Measurements from ENCODE around the gene ZNF236.
A peak's percentile ranks its signal among the peaks of the same experiment; 100 is the strongest.
"Not testable (repeated sequence)": the region's sequence is repeated elsewhere in the genome, so short reads cannot be mapped to it uniquely, and the experiment has no call there.

ZNF236 gene

GRCh38 chr18:76977684-76978232, 155.4 kb downstream of the ZNF236 start:
- DNase-seq: no peak

DNA sequence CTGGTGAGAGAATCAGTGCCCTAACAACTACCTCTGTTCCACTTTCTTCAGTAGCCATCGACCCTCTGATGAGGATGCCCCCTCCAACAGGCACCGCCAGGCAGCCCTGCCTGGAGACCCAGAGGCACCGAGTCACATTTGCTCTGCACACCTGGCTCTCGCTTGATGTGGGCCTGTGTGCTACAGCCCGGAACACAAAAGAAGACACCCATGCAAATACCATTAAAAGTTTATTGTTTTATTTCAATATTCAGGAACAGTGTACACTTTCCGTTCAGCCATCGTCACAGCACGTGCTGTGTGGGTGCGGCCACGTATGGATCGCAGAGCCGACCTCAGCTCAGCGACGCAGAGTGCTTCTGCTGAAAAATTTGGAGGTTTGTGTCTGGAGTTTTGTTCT, 156.3 kb downstream of the ZNF236 start:
- no peak for DNase-seq

DNA sequence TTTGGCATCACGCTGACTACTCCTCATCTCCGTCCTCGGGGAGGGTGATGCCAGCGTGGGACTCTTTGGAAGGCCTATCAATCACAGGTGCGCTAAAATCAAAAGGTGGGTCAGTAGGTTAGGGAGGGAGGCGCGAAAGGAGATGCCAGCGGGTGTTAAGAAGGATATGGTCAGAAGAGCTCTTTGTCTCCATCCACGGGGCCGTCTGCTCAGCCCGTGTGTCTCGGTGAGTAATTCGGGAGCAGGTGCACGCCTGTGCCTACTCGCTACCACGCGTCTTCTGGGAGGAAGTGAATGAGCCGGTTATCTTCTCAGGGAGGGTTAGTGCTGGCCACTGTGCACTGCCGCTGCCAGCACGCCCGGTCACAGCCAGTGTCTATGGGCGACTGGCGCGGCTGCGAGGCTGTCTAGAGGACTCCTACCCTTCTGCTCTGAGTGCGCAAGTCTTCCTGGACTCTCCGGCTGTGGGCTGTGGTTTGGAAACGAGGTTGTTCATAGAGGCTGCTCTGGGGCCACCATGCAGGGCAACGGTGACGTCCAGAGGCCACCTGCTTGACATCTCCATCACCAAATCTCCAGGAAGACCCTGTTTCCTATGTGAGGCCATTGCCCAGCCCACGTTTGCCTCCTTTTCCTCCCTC, 156.9 kb downstream of the ZNF236 start:
- no peak for DNase-seq

DNA sequence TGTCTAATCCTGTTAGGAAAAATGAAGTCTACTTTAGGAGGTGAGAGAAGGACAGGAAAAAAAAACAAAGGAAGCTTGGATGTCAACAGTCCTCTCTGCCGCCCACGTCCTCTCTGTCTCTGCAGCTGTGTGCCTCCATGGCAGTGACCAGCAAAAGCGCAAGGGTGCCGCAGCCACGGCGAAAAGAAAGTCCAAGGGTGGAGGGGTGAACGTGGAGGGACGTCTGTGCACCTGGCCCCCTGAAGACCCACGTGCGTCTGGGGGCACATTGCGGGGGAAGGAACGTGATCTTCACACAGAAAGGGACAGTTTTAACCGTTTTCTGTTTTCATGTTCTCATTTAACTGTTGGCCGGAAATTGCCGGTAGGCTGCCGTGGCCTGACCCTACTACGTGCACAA, 157.5 kb downstream of the ZNF236 start:
- no peak for DNase-seq

DNA sequence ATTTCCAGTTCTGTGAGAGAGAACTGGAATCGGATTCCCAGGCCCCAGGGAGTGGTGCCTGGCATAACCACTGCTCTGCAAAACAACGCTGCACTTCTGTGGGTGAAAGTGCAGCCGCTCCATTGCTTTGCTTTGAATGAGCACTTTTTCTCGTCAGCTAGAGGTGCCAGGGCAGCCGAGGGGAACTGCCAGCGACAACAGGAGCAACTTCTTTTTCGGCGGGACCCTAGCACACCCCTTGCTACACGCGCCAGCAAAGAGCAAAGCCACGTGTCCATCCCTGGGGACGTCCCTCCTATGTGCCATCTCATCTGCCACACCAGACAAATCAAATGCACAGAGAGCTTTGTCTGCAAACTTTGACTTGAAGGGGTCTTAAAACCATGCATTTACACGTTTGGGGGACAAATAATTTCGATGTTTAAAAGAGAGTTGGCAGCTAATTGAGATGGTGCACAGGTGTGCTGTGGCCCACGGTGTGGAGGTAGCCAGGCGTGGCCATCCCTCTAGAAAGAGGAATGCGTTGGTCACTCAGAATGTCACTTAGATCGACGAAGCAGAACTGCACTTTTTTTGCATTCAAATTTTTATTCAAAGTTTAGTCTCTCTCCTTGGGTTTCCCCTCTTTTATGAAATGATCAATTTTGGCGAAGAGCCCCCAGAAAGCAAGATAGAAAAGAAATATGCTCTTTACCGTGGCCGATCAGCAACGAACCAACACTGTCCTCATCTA, 158.5 kb downstream of the ZNF236 start:
- no peak for DNase-seq

DNA sequence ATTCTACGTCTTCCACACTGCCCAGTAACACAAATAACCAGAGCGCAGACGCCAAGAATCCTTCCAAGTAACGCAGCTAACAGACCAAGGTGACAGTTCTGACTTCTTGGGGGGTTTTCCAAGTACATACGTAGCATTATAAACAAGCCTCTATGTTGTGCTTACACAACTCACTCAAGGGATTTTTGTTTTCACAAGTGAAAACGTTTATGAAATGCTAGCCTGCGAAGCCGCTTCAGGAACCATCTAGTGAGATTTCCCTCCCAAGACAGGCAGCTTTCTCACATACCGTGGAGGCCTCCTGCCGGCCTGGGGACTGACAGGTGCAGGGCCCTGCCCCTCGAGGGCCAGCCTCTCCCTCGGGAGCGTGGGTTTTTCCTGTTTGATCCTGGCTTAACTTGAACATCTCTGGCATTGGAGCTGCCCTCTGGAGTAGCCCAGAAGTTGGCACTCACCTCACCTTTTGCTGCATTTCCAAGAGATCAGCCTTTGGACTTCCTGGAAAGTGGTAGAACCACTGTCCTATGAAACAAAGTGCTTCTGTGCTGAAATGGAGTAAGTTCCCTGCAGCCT, 159.1 kb downstream of the ZNF236 start:
- no peak for DNase-seq

DNA sequence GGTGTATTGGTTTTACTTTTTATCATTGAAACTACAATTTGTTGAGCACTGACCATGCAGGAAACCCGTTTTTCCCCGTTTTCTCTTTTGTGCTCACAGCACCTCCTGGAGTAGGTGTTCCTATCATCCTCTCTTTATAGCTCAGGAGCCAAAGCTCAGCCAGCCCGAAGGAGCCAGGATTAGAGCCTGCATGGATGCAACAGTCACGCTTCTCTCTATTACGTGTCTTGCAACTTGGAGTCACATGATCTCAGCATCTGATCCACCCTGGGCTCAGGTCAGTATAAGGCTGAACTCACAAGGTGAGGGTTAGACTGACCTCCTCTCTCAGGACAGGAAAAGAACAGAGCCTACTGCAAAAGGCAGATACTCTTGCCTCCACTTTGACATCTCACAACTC, 159.7 kb downstream of the ZNF236 start:
- DNase-seq: no peak

GRCh38 chr18:76982841-76983583, 160.7 kb downstream of the ZNF236 start:
- peak; percentile 64 for DNase-seq

DNA sequence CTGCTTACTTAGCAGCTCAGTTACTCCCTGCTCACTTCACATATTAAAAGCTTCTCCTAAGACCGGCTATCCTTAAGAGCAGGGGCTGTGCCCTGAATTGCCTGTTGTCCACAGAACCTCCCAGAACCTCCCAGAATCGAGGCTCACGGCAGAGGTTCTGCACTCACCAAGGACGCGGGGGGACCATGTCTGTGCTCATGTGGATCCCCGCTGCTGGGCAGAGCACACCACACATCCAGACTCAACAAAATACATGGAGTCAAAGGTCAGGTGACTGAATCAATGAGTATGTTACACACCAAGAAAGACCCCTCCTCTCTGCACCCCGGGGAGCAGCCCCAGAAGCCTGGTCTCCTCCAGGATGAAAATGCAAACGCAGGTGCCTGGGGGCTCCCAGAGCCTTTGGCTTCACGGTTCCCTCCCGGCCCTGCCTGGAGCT, 161.3 kb downstream of the ZNF236 start:
- no peak for DNase-seq

DNA sequence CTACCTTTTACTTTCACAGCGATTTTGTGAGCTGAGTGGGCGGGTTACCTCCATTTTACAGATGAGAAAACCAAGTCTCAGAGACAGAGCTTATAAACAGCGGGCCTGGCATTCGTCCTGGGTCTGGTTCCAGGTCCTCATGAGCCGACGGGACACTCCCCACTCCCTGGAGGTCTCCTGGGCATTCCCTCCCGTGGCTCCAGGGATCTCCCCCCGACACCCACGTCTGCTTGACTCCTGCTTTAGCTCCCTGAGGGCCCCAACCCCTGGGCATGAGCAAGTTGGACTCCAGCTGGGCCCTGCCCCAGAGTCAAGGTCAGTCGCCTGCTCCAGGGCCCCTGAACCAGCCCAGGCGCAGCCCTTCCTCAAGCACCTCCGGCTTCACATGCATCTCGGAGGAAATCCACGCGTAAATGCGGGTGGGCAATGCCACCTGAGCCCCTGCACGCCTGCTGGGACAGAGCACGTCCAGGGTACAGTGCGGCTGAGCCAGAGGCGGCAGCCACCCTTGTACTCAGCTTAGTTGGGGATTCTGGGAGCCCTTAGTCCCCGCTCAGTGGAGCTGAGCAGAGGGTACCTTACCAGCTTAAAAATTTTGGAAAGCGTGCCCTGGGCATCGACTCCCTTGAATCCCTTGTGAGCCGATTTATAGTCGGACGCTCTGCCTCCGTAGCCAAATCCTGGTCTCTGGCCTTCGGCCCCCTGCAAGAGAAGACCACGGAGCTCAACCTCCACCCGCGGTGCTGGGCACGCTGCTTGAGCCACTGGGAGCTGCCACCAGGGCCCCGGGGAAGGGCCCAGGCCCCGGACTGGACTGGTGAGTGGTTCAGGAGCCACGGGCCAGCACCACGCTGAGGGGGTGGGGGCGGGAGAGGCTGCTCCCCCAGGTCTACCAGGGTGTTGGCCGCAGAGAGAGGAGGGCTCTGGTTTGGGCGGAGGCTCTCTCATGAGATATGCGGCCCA, 162.1 kb downstream of the ZNF236 start:
- no peak for DNase-seq

- DNase-seq: no peak
Observed at GRCh38 chr18:76985156-76985950, 163.0 kb downstream of the ZNF236 start.

GRCh38 chr18:76985951-76986236, 163.5 kb downstream of the ZNF236 start:
- DNase-seq: no peak

GRCh38 chr18:76986406-76986805, 164.0 kb downstream of the ZNF236 start:
- DNase-seq: no peak

DNA sequence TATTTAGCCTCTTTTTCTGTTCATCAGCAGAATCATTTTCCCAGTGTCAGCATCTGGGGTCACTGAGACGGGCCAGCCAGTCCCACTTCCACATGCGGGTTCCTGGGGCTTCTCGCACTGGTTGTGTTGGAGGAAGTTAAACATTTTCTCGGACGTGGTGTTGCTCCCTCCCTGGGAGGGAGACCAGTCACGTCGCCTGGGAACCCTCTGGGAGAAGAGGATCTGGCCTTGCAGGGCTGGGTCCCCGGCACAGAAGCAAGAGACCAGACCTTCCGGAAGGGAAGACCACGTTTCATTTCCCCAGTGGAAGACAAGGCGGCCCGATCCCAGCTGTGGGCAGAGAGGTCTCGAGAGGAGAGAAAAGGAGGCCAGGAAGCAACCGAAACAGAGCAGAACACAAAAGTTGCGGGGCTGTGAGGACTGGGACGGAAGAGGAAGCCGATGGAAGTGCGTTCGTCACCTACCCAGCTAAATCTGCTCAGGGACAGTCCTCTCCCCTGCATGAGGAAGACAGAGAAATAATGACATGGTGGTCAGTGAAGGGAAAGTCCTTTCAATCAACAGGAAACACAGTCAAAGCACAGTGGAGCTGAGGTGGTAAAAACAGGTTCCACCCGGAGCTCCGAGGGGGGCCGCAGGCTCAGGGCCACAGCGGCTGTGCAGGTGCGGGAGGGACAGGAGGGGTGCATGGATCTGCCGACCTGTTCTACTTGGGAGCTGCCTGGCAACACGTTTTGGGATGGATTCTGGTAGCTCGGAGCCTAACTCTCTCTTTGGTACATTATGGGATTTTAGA, 165.9 kb downstream of the ZNF236 start:
- no peak for DNase-seq

DNA sequence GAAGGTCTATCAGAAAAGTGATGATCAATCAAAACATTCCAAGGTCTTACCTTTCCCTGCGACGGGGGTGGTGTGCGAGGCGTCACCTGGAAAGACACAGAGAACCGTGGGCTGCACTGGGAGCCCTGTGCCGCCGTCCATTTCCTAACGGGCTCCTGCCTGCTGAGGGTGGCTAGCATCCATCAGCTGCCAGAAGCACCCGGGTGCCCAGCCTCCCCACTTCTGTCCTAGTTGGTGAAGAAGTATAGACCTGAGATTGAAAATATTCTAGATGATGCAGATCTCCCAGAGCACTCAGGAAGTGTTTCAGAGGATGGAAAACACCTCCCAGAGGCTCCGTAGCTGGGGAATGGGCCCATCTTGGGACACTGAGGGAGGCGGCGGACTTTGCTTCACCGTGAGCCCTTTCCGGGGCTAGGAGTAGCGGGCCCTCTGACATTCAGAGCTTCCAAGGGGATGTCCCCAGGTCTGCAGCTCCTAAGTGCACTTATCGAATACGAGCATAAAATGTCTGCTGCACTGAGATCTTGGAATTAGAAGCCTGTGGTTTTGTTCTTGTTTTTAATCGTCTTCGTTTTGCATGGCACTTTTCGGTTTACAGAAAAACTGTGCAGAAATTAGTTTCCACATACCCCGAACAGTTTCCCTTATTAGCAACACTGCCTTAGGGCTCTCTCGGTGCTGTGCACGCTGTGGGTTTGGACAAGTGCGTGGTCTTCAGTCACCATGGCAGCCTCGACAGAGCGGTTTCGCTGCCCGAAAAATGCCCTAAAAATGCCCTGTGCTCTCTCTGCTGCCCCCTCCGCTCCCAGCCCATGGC, 166.7 kb downstream of the ZNF236 start:
- no peak for DNase-seq

- DNase-seq: no peak
Observed at GRCh38 chr18:76989647-76990190, 167.4 kb downstream of the ZNF236 start.

DNA sequence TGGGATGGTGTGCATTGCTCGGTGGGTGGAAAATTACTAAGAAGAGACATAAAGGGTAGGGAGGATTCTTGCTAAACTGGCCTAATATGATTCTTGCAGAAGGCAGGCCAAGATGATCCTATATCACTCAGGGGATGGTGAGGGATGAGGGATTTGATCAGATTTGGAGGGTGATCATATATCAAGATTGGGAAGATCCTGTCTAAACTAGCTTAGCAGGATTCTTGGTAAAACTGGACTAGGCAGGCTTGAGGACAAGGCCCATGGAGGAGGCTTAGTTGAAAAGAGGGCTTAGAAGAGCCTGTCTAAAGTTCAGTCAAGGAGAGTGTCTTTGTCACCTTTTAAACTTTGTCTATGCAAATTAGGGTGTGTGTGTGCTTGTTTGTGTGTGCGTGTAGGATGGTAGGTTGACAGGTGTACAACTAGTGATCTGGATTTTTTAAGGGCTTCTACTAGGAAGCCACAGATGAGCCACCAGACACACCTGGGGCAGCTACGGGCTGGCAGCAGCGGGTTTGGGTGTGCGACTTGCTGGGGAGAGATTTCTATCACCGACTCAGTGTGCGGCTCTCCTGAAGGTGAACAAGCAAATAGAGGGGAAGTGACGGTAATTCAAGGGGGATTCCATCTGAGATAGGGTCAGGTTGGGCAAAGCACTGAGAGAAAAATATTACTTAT, 168.1 kb downstream of the ZNF236 start:
- DNase-seq: not testable (repeated sequence)

DNA sequence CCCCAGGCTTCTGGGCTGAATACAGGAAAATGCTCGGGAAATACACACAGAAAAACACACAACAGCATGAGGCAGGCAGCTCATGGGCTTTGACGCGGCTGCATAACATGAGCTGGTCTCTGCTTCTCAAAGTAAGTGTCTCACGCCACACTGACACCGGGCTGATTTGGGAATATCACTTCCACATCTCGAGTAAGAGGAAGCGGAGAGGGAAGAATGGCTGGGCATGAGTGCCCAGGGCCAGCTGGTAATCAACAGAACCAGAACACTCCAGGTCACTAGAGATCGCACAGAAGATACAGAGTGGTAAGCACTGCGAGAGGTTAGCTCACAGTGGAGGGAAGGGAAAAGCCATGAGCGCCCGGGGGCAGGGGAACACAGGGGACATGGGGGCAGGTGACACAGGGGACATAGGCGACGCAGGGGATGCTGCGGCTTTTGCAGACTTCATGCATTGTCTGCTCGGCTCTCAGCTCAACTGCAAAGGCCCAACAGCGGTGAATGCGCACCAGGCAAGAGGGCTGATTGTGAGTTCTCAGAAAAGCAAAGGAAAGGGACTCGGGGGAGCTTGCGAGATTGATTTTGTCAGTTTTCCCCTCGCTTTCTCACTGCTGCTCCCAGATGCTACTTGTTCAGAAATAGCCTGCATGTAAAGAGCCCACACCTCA, 168.8 kb downstream of the ZNF236 start:
- DNase-seq: no peak

Data from NCI-H1048 (cell line).